AG09319 (cell line): ENCODE results near the gene MYO7A.

ENCODE experiments used
- DNase-seq: peaks from one replicate; pipeline ENCODE4 v3.0.0-alpha.2; 2010; ENCODE audit warnings: low read depth; ENCODE audit errors: extremely low read depth
- TF ChIP-seq, protein P1 (sequence below): IDR thresholded peaks from 2 replicates; pipeline ENCODE4 v1.5.1; 2011; ENCODE audit warnings: low read depth, mild to moderate bottlenecking, inconsistent platforms, low read length, moderate library complexity

The MYO7A gene

DNA sequence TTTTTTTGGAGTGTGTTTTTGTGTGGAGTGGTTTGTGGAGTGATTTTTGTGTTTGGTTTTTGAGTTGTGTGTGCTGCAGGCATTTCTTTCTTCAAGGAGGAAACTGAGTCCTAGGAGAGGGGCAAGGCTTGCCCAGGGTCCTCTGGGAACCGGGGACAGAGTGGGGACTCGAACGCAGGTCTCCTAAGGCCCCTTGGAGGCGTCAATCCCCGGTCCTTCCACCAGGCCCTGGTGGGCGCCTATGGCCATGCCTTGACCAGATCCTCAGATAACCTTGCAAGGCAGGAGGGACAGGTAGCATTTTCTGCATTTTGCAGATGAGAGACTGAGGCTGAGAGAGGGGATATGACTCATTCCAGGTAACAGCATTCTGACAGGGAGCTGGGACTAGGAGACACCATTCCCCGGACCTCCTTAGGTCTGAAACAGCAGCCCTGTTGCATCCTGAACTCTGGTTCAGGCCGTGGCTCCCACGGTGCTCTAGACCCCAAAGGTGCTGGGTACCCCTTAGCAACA is 39.1 kb downstream of the MYO7A start:
- DNase-seq, result no peak
- TF ChIP-seq, protein P1, sequence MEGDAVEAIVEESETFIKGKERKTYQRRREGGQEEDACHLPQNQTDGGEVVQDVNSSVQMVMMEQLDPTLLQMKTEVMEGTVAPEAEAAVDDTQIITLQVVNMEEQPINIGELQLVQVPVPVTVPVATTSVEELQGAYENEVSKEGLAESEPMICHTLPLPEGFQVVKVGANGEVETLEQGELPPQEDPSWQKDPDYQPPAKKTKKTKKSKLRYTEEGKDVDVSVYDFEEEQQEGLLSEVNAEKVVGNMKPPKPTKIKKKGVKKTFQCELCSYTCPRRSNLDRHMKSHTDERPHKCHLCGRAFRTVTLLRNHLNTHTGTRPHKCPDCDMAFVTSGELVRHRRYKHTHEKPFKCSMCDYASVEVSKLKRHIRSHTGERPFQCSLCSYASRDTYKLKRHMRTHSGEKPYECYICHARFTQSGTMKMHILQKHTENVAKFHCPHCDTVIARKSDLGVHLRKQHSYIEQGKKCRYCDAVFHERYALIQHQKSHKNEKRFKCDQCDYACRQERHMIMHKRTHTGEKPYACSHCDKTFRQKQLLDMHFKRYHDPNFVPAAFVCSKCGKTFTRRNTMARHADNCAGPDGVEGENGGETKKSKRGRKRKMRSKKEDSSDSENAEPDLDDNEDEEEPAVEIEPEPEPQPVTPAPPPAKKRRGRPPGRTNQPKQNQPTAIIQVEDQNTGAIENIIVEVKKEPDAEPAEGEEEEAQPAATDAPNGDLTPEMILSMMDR, result no peak

DNA sequence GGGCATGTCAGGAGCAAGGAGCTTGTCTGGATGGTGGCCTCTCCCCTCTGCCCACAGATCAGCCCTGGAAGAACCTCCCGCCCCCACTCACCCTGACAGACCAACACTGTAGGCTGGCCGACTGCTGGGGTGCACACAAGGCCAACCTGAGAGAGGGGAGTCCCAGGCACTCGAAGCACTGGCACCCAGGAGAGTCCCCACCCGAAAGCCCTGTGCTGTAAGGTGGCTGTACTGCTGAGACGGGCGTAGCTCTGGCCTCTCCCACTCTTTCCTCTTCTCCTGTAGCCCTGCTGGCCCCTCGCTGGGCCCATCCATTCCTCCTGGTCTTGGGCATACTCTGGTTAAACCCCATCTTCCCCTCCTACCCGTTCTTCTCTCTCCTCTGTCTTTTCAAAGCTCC is 39.7 kb downstream of the MYO7A start:
- TF ChIP-seq, protein P1, result no peak
- no peak for DNase-seq

DNA sequence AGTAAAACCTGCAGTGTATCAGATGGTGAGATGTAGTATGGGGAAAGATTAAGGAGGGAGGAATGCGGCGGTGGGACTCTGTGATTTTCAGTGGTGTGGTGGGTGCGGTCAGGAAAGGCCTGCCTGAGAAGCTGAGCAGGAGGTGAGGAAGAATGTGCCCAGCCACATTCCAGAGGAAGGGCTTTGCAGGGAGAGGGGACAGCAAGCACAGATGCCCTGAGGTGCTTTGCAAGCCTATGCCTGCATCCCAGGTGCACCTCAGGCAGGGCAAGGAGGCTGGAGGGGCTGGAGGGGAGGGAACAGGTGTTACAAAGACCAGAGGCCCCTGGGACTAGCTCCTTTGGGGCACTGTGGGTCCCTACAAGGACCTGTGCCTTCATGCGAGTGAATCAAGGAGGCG is 42.1 kb downstream of the MYO7A start:
- TF ChIP-seq, protein P1, result no peak
- DNase-seq, result no peak

DNA sequence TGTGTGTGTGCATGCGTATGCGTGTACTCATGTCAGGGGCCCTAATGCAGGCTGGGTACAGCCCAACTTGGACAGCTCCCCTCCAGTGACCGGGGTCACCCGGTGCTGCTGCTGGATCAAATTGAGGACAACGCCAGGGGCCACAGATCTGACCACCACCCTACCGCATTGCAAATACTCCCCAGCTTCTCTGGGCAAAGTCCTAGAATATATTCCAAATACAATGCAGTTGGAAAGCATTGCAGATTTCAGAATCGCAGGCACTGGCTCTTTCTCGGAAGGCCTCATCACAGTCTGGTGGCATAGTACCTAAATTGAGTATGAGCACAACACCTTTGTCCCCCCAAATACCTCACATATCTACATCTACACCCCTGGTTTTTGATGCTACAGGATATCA is 43.2 kb downstream of the MYO7A start:
- TF ChIP-seq, protein P1, result no peak
- DNase-seq, result no peak

DNA sequence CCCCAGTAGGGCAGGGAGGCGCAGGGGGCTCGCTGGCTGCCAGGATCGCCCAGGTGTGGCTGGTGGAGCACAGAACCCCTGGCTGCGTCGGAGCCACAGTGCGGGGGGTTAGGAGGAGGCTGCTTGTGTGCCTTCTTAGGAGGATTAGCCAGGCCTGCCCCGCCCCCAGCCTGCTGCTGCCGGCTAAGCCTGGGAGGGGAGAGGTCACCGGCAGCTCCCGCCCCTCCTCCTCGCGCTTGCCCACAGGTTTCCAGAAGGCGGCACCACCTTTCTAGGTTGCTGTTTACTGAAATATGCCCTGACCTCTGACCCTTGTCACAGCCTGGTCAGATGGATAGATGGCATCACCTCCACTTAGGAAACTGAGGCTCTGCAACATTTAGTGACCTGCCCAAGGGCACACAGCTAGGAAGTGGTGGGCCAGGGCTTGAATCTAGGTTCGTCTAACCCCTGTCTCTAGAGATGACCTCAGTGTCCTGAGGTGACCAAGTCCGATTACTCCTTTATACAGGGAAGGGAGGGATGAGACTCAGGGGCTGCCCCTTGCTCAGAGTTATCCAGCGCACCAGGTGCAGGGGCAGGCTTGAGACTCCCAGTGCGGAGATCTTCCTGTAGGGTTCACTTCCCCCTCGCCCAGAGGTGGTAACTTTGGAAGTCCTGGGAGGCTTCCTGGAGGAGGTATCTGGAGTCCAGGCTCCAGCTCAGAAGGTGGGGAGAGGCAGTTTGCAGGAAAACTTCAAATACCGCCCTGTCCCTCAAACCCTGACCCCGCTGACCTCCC is 44.0 kb downstream of the MYO7A start:
- TF ChIP-seq, protein P1, result no peak
- DNase-seq, result no peak

DNA sequence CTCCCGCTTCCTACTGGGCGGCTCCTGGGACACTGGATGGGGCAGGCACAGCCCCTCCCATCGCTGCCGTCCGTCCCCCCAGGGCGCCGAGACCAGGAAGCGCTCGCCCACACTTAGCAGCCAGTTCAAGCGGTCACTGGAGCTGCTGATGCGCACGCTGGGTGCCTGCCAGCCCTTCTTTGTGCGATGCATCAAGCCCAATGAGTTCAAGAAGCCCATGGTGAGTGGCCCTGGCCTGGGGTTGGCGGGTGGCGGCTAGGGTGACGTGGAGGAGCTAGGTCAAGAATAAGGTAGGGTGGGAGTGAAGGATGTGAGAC is 44.6 kb downstream of the MYO7A start:
- DNase-seq, result no peak
- TF ChIP-seq, protein P1, result no peak

DNA sequence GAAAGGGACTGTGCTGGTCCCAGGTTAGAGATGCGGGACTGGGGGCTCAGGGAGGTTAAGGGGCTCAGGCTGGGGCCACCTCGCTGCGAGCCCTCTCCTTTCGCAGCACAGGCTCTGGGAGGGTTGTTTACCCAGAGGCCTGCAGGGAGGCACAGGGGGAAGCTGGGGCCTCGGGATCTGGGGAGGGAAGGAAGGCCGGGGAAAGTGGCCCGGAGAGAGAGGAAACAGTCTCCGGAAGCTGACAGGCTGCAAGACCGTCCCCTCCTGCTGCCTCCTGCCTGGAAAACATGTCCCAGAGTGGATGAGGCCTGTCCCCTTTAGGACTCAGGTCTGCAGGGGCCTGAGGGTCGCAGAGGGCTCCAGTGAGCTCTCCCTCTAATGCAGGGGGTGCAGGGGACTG is 45.4 kb downstream of the MYO7A start:
- TF ChIP-seq, protein P1, result no peak
- no peak for DNase-seq
